Activated CD8-positive, alpha-beta memory T cell treated with anti-CD3 and anti-CD28 coated beads, Interleukin-2, amount 50 U/mL, for 24 hours (primary cell): Measurements from ENCODE around the gene MGAT1.
"Not testable (repeated sequence)": the region's sequence is repeated elsewhere in the genome, so short reads cannot be mapped to it uniquely, and the experiment has no call there.

ENCODE experiments used
- DNase-seq: peaks from one replicate; pipeline ENCODE4 v3.0.0-alpha.2; 2020; ENCODE audit errors: extremely low read depth

The MGAT1 gene

DNA sequence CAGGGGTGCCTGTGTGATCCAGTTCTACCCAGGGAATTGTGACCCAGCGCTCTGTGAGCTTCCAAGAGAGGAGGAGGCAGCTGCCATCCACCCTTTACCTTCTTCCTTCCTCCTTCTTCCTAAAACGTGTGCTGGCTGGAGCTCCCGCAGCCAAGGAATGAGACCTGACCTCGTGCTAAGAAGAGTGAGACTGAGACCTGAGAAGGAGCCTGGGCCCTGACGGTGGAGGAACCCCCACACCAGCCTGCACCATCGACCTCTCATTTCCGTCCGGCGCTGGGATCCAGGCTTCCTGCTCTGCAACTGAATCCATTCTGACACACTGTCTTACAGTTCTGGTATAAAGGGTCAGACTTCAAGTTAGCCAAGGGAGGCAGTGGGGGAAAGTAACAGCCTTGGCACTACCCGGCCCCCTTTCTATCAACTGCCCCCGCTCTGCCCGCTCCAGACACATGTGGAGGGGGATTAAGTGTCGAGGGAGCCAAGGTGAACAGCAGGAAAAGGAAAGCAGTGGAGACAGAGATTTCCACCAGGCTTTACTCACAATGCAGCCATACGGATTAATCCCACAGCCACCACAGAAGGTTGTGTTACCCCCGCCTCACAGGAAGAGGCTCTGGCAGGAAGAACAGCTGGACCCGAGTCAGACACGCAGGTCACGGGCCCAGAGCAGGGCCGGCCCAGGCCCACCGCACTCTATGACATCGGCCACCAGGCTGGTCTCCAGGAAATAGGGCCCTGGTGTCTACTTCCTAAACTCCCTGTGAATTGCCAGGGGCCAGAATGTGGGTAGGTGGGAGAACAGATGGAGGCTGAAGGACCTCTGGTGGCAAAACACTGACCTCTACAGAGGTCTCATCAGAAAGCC, 15.8 kb downstream of the MGAT1 start:
- DNase-seq: no peak

DNA sequence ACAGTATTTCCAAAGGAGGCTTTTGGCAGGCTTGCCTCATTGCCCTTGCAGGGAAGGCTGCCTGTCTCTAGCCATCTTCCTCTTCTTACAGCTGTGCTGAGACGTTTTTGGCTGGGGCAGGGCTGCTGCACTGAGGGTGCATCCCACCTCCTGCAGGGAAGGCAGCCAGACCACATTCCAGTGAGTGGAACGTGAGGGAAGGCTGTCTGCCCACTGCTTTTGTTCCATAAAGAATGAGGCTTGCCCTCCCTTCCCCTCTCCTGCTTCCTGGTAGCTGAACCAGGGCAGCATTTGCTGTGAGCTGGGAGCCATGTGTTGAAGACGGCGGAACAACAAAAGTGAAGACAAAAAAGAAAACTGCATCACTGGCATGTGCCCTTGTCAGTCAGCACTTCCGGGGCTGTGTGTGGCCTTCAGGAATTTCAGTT, 16.8 kb downstream of the MGAT1 start:
- DNase-seq: no peak

GRCh38 chr5:180785121-180785781, 17.4 kb downstream of the MGAT1 start:
- no peak for DNase-seq

DNA sequence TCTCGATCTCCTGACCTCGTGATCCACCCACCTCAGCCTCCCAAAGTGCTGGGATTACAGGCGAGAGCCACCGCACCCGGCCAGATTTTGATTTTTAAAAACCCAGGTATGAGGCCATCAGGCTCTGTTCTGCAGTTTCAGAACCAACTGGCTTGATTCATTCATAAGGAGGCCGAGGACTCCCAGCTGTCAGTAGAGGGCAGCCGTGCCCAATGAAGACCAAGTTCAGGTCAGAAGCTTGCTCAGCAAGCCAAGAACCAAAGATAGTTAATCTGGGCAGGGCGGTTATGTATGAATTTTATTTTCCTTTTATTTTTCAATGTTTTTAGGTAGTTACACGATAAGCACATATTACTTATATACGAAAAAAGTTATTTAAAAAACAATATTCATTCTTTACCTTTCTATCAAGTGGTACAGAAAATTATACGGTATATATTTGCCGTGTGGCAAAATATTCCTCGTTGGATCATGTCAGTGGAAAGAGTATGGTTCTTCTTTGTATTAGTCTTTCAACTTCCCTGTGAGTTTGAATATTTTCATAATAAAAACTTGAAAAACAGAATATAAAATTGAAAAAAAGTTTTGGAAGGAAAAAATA, 18.0 kb downstream of the MGAT1 start:
- no peak for DNase-seq

DNA sequence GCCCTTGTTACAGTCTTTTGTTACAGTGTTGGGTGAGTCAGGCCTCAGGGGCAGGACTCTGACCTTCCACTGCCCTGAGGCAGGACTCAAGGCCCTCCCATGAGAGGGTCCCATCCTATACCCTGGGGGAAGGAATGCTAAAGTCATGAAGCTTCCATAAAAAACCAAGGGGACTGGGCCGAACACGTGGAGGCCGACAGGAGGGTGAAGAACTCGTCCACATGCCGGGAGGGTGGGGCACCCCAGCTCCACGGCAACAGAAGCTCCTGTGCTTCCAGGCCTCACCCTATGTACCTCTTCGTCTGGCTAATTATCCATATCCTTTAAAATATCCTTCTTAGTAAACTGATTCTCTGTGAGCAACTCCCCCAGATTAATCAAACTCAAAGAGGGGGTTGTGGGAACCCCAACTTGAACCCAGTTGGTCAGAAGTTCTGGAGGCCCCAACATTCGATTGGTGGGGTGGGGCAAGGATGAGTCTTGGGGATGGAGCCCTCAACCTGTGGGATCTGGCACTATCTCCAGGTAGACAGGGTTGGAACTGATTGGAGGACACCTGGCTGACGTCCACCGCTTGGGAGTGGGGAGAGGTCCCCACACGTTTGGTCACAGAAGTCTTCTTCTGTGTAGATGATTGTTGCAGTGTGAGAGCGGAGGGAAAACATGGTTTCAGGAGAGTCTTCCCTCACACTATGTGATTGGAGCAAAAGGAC, 19.1 kb downstream of the MGAT1 start:
- DNase-seq: no peak

DNA sequence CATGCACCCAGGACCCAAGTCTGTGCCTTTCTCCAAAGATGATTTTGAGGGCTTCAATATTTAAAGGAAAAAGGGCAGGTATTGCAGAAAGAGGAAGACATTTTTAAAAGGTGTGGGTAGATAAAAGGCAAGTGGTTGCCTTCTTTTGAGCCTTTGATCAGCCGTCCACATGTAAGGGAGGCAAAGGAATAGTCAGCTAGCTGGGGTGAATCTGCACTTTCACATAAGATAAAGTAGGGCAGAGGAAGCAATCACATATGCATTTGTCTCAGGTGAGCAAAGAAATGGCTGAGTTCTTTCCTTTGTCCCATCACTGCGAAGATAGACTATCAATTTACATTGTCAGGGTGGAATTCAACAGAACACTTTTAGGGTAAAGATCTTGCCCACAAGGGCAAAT, 19.9 kb downstream of the MGAT1 start:
- DNase-seq: no peak

GRCh38 chr5:180781900-180782326, 20.7 kb downstream of the MGAT1 start:
- DNase-seq: not testable (repeated sequence)

DNA sequence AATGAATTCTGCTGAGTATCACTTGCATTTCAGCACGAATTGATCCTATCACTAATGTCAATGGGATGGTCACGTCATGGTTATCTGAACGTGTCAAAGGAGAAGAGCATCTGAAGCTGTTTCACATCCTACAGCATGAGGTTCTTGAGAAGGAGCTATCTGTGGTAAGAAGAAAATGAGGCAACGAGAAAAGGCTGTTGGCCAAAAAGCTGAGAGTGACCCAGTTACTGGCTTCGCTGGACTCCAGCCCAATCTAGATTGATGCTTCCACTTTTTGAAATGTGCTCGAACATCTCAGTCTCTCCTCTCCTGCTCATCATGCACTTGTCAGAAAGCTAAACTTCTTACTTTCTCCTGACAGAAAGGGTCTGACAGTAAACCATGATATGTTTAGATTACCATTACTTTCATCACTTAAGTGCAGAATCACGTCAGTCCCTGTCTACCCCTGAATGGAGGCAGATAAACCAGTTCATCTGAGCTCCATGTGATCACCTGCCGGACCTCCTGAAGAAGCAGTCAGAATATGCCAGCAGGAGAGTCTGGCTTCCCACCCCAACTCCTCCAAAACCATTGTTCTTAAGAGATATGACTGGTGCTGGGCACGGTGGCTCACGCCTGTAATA, 22.5 kb downstream of the MGAT1 start:
- no peak for DNase-seq

DNA sequence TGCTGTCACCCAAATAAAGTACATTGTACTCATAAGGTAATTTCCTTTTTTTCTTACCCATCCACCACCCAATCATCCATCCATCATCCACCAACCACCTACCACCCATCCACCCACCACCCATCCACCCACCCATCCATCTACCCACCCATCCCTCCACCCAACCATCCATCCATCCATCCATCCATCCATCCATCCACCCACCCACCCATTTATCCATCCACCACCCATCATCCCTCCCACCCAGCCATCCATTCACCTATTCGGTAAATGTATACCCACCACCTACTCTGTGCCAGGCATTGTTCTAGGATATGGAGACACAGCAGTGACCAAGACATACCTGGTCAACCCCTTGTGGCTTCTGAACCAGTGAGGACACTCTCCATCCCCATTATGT, 25.1 kb downstream of the MGAT1 start:
- no peak for DNase-seq

DNA sequence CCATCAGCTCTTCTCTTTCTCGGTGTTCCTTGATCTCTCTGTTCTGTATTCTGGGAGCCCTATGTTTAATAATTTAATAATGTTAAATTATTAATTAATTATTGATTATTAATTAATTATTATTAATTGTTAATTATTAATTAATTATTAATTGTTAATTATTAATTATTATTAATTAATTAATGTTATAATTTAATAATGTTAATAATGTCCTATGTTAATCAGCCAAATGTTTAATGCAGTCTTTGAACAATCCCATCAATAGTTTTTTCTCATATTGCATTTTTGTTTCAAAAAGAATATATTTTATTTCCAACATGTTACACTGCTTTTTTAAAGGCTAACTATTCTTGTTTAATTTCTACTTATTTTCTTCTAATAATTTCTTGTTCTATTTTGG, 26.2 kb downstream of the MGAT1 start:
- DNase-seq: no peak

DNA sequence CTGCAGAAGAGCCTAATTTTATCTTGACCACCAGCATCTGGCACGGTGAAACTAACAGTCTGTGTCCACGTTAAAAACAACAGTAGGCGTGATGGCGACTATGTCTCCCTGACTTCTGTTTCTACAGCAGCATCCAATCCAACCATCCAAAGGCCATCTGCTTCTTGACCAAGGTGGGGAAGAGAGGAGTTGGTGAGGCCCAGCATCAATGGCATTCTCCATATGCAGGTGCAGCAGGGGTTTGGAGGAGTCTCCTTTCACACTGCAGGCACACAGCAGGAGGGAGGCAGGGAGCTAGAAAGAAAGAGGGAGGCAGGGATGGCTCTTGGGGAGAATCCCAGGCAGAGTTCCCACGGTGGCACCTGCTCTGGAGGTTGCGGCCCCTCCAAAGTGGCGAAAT, 27.0 kb downstream of the MGAT1 start:
- no peak for DNase-seq

DNA sequence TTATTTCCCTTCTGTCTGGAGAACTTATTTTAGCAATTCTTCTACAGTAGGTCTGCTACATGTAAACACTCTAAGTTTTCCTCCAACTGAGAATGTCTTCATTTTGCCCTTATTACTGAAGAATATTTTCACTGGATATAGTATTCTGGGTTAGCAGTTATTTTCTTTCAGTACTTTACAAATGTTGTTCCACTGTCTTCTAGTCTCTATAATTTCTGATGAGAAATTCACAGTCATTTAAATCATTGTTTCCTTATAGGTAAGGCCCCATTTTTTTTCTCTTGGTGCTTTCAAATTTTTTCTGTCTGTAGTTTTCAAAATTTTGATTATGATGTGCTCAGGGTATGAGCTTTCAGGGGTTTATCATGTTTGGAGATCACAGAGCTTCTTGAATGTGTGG, 30.8 kb downstream of the MGAT1 start:
- DNase-seq: no peak

GRCh38 chr5:180769821-180770220, 32.8 kb downstream of the MGAT1 start:
- DNase-seq: no peak

GRCh38 chr5:180755601-180756000, 47.0 kb downstream of the MGAT1 start:
- DNase-seq: no peak

GRCh38 chr5:180744253-180744652, 58.4 kb downstream of the MGAT1 start:
- no peak for DNase-seq

DNA sequence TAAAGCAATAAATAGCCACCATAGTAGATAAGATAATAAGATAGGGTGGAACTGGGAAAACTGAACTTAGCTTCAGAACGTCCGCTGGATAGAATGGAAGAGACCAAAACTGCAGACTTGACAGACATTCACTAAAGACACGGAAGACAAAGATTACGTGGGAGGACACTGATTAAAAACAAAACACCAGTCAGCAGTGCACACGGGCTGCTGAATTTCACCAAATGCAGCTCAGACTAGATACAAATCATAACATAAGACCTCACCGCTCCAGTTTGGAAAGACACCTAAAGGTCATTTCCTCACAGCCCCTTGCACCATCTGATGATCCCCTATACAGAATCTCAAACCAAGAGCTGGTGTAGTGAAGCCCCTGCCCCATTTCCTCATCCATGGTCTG, 59.9 kb downstream of the MGAT1 start:
- DNase-seq: no peak

DNA sequence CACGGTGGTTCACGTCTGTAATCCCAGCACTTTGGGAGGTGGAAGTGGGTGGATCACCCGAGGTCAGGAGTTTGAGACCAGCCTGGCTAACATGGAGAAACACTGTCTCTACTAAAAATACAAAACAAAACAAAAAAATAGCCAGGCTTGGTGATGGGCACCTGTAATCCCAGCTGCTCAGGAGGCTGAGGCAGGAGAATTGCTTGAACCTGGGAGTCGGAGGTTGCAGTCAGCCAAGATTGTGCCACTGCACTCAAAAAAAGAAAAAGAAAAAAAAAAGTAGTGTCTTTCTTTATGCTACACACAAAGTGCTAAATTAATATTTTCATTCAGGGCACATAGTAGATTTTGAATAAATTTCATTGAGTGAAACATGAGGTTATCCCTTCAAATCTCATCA, 61.7 kb downstream of the MGAT1 start:
- not testable (repeated sequence) for DNase-seq

- no peak for DNase-seq
Observed at GRCh38 chr5:180739958-180740357, 62.6 kb downstream of the MGAT1 start, which contains the start of gene OR2Y1. OR2Y1 (minus strand) TSS chr5:180740058; CDS start chr5:180740058, 0 bp downstream.

DNA sequence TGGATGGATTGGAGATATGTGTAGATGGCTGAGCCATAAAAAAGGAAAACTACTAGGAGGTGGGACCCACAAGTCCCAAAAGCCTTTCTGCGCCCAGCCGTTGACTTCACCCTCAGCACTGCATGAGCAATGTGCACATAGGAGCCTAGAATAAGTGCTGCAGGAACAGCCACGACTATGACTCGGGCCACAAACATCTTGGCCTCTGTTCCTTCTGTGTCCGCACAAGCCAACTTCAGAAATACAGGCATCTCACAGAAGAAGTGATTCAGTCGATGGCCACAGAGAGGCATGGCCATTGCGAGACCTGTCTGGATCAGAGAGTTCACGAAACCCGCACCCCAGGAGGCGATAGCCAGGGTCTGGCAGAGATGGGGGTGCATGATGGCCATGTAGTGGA, 63.3 kb downstream of the MGAT1 start:
- no peak for DNase-seq

DNA sequence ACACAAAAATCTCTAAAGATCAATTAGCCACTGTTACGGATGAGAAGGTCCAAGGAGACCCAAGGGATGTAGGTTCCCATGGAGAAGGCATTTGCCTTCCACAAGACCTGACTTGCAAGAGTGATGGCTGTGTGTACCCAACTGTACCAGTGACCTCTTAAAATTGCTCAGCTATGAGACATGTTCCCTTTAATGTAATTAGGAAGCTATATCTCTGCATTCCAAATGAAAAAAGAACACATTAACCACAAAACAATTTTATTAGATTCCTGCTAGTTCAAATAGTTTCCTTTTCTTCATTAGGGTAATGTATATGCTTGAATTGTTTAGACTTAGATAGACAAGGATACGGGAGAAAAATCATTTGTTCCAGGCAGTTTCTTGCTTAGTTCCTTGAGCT, 66.1 kb downstream of the MGAT1 start:
- no peak for DNase-seq
